Activated T-helper 1 cell treated with anti-CD3 and anti-CD28 coated beads, Interleukin-12 subunit alpha, Interleukin-12 subunit beta, Interleukin-2, Interleukin-4 antibody, amounts not matched to agents 30 ng/mL and 10 ng/mL and 1 ng/mL, durations not matched to agents 14 hours and 24 hours and 36 hours (primary cell): ENCODE results near the gene ADGRA3. TPM values are rescaled to one million over a fixed set of nuclear protein-coding genes. Genes with fewer than 3 reads are reported as not detected.
"Not testable (repeated sequence)": the region's sequence is repeated elsewhere in the genome, so short reads cannot be mapped to it uniquely, and the experiment has no call there.

Experiments
- DNase-seq: peaks from one replicate; pipeline ENCODE4 v3.0.0; 2021; ENCODE audit warnings: low spot score
- H3K27ac Mint-ChIP-seq: one replicate; pipeline ENCODE4 v1.8.0; 2021; ENCODE audit warnings: mild to moderate bottlenecking, mixed read lengths
- H3K27me3 Mint-ChIP-seq: one replicate; pipeline ENCODE4 v1.8.0; 2022; ENCODE audit warnings: mild to moderate bottlenecking, moderate library complexity, mixed read lengths; ENCODE audit not compliant: insufficient read depth
- H3K36me3 Mint-ChIP-seq: one replicate; pipeline ENCODE4 v1.8.0; 2021; ENCODE audit warnings: low read depth, mixed read lengths
- H3K4me1 Mint-ChIP-seq: one replicate; pipeline ENCODE4 v1.8.0; 2021; ENCODE audit warnings: low read depth, mixed read lengths
- H3K4me3 Mint-ChIP-seq: one replicate; pipeline ENCODE4 v1.8.0; 2021; ENCODE audit warnings: mild to moderate bottlenecking, moderate library complexity, mixed read lengths
- H3K9me3 Mint-ChIP-seq: one replicate; pipeline ENCODE4 v1.8.0; 2021; ENCODE audit warnings: mixed read lengths
- intact Hi-C: fragments of 100-400 bp; cut with micrococcal nuclease; formaldehyde crosslinking; loops from one replicate; pipeline ENCODE4 v1.15.1; 2024
- total RNA-seq: library from RNA; stranded (reverse); gene quantifications from 2 replicates; pipeline ENCODE4 v1.2.3, GENCODE V29; 2022

The ADGRA3 gene
- total RNA-seq, 1 donor from 2014 or later: 19.2 TPM

DNA sequence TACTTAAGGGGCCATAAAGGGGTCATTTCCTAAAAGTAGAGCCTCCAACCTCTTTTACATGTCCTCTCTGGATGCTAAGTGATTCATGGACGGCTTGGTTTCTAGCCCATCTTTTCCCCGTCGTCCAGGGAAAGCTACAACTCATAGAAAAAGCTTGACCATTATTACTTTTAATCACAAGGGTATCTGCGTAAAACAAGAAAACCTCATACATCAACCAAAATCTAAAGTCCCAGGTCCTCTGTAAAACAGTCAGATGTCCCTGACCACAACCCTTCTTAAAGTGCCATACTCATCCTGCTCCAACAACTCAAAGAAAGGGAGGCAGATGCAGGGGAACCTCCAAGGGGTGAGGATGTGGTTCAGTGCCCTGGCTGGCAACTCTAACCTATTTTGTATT, 29.6 kb downstream of the ADGRA3 start:
- intact Hi-C loops: no loop called here
- Mint-ChIP-seq H3K4me1 (peaks cover 12% of the 10 kb centered on the region), H3K9me3 (no peaks in the 10 kb centered on the region), H3K27ac (no peak overlapping the region), H3K36me3 (no peaks in the 10 kb centered on the region), H3K27me3 (no peaks in the 10 kb centered on the region), H3K4me3 (no peak overlapping the region)
- no peak for DNase-seq

DNA sequence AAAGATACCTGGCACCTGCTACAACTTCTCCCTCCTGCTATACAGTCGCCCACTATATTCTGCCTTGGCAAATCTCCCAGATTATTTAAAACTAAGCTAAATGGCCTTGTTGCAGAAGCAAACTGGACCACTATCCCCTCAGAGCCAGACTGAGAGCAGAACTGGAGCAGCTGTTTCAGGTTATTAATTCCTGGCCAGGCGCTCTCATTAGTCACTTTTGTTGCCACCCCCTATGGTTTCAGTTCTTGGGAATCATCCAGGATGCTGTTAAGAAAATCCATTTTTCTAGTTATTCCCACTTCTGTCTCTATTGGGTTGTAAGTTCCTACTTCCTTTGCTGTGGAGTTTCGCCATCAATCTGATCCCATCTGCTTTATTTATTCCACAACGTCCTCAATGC, 30.1 kb downstream of the ADGRA3 start:
- Mint-ChIP-seq H3K36me3 (no peaks in the 10 kb centered on the region), H3K4me3 (no peak overlapping the region), H3K9me3 (no peaks in the 10 kb centered on the region), H3K4me1 (peaks cover 12% of the 10 kb centered on the region), H3K27me3 (no peaks in the 10 kb centered on the region), H3K27ac (no peak overlapping the region)
- DNase-seq: no peak
- intact Hi-C loops: no loop called here

- Mint-ChIP-seq H3K4me3 (no peak overlapping the region), H3K9me3 (no peaks in the 10 kb centered on the region), H3K27me3 (no peaks in the 10 kb centered on the region), H3K4me1 (peaks cover 15% of the 10 kb centered on the region), H3K36me3 (peaks cover 2% of the 10 kb centered on the region), H3K27ac (peak overlapping the region; percentile 4)
- intact Hi-C loops: loop anchor here (5.0 kb wide), 1 partner anchor 34 kb away; the partner anchor contains the start of gene ADGRA3
- no peak for DNase-seq
These were observed 32.3 kb downstream of the ADGRA3 start for GRCh38 chr4:22483551-22483981.

DNA sequence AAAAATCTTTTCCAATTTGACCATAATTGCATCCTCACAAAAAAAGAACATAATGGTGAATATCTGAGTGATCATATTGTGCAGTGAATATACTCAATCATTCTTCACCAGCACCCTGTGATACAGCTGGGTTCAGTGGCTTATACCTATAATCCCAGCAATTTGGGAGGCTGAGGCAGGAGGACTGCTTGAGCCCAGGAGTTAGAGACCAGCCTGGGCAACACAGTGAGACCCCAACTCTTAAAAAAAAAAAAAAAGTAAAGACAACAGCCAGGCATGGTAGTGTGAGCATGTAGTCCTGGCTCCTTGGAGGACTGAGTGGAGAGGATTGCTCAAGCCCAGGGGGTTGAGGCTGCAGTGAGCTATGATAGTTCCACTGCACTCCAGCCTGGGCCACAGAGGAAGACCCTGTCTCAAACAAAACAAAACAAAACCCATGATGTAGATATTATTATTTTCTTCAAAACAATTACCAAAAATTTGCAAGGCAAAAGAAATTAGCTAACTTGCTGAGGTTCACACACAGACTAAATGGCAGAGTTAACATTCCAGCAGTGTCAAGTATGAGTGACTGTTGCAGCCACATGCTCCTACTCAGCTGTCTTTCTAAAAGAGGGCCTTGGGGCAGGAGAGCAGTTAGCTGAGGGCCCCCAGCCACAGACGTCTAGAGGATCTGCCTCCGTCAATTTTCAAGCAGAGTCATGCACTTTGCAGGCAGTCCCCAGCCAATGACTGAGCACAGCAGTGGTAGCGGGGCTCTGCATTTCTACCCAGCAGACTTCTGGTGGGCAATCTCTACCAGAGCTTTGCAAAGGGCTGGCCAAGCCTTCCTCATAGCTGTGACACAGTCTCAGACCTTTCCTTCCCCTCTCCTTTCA, 33.4 kb downstream of the ADGRA3 start:
- H3K9me3 Mint-ChIP-seq: no peaks in the 10 kb centered on the region
- H3K36me3 Mint-ChIP-seq: peaks cover 2% of the 10 kb centered on the region
- intact Hi-C loops: loop anchor here (5.0 kb wide), 1 partner anchor 35 kb away; the partner anchor contains the start of gene ADGRA3
- H3K4me3 Mint-ChIP-seq: no peak overlapping the region
- no peak overlapping the region for H3K27ac Mint-ChIP-seq
- DNase-seq: no peak
- H3K27me3 Mint-ChIP-seq: no peaks in the 10 kb centered on the region
- peaks cover 26% of the 10 kb centered on the region for H3K4me1 Mint-ChIP-seq

DNA sequence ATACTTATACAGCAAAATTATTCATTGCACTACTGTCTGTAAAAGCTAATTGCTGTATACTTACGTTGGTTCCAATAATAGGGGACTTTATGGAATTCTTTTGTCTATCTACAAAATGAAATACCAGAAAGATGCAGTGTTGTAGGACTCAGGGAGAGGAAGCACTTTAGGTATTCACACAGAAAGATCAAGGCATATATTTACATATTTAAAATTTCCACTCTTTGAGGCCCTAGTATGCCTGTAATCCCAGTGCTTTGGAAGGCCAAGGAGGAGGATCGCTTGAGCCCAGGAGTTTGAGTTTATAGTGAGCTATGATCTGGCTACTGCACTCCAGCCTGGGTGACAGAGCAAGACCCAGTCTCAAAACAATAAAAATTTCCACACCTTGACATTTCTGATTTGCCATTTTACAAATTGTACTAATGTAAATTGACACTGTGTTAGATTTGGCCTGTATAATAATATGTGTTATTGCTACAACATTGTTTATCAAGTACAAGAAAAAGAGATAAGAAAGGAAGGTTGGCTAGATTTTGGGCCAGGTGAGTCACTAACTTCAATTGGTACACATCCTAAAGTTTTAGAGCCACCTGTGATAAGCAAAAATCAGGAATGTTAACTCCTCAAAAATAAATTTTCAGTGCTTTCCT, 35.1 kb downstream of the ADGRA3 start:
- intact Hi-C loops: loop anchor here (5.0 kb wide), 1 partner anchor 36 kb away; the partner anchor contains the start of gene ADGRA3
- H3K4me1 Mint-ChIP-seq: peaks cover 28% of the 10 kb centered on the region
- H3K36me3 Mint-ChIP-seq: peaks cover 2% of the 10 kb centered on the region
- H3K27me3 Mint-ChIP-seq: no peaks in the 10 kb centered on the region
- no peak overlapping the region for H3K27ac Mint-ChIP-seq
- no peaks in the 10 kb centered on the region for H3K9me3 Mint-ChIP-seq
- DNase-seq: no peak
- H3K4me3 Mint-ChIP-seq: no peak overlapping the region

GRCh38 chr4:22478426-22478825, 37.4 kb downstream of the ADGRA3 start:
- intact Hi-C loops: no loop called here
- no peak overlapping the region for H3K4me3 Mint-ChIP-seq
- H3K9me3 Mint-ChIP-seq: no peaks in the 10 kb centered on the region
- no peak for DNase-seq
- peaks cover 2% of the 10 kb centered on the region for H3K36me3 Mint-ChIP-seq
- peaks cover 19% of the 10 kb centered on the region for H3K4me1 Mint-ChIP-seq
- H3K27ac Mint-ChIP-seq: peak overlapping the region; percentile 32
- H3K27me3 Mint-ChIP-seq: no peaks in the 10 kb centered on the region

DNA sequence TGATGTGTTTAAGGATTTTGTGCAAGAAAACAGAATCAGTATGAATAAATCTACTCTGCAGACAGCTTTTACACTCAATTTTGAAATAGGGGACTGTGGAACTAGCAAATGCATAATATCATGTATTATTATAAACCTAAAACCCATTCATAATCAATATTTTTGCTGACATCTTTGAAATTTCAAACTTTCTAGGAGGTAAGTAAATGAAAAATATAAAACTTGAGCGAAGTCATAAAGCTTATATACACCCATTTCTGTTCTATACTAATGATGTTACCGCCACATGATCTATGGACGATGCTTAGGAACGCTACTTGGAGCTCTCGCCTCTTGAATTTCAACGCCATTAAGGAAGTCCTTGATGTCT, 38.1 kb downstream of the ADGRA3 start:
- intact Hi-C loops: no loop called here
- H3K9me3 Mint-ChIP-seq: no peaks in the 10 kb centered on the region
- H3K27me3 Mint-ChIP-seq: no peaks in the 10 kb centered on the region
- H3K4me3 Mint-ChIP-seq: no peak overlapping the region
- H3K27ac Mint-ChIP-seq: no peak overlapping the region
- H3K4me1 Mint-ChIP-seq: peaks cover 16% of the 10 kb centered on the region
- peaks cover 2% of the 10 kb centered on the region for H3K36me3 Mint-ChIP-seq
- no peak for DNase-seq

- no peak for DNase-seq
- Mint-ChIP-seq H3K9me3 (no peaks in the 10 kb centered on the region), H3K4me3 (no peak overlapping the region)
These were observed 38.6 kb downstream of the ADGRA3 start for GRCh38 chr4:22477136-22477812.

DNA sequence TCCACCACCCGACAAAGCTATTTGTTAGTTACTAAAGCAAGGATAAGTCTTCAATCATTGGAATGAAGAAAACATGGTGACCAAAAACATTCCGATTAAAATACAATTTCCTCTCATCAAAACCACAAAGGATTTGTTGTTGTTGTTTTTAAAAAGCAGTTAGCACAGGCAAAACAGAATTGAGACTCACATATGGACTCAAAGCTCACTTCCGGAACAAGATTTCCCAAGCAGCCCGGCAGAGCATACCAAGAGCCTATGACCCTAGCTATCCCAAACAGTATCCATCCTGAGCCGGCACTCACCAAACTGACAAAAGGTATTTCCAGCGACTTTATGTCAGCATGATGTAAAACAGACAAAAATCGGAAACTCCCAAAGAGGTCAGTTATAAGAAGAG, 39.9 kb downstream of the ADGRA3 start:
- Mint-ChIP-seq H3K27me3 (no peaks in the 10 kb centered on the region), H3K9me3 (no peaks in the 10 kb centered on the region), H3K4me1 (peaks cover 16% of the 10 kb centered on the region), H3K4me3 (no peak overlapping the region), H3K36me3 (peaks cover 2% of the 10 kb centered on the region), H3K27ac (no peak overlapping the region)
- DNase-seq: no peak
- intact Hi-C loops: no loop called here

More at GRCh38 chr4:22477136-22477812, 38.6 kb downstream of the ADGRA3 start:
- Mint-ChIP-seq H3K27me3 (no peaks in the 10 kb centered on the region), H3K36me3 (peaks cover 2% of the 10 kb centered on the region), H3K4me1 (peaks cover 16% of the 10 kb centered on the region), H3K27ac (no peak overlapping the region)
- intact Hi-C loops: no loop called here

GRCh38 chr4:22475311-22475646, 40.6 kb downstream of the ADGRA3 start:
- H3K4me1 Mint-ChIP-seq: peaks cover 16% of the 10 kb centered on the region
- not testable (repeated sequence) for H3K9me3 Mint-ChIP-seq, H3K27me3 Mint-ChIP-seq

GRCh38 chr4:22474636-22475310, 41.1 kb downstream of the ADGRA3 start:
- Mint-ChIP-seq H3K9me3 (no peaks in the 10 kb centered on the region), H3K36me3 (peaks cover 6% of the 10 kb centered on the region), H3K27me3 (no peaks in the 10 kb centered on the region), H3K4me1 (peaks cover 16% of the 10 kb centered on the region), H3K4me3 (no peak overlapping the region), H3K27ac (no peak overlapping the region)
- DNase-seq: no peak
- intact Hi-C loops: no loop called here

More at GRCh38 chr4:22475311-22475646, 40.6 kb downstream of the ADGRA3 start:
- H3K27ac Mint-ChIP-seq, H3K4me3 Mint-ChIP-seq, H3K36me3 Mint-ChIP-seq, DNase-seq, intact Hi-C loops: not testable (repeated sequence)

GRCh38 chr4:22473268-22473667, 42.6 kb downstream of the ADGRA3 start:
- no peak overlapping the region for H3K27ac Mint-ChIP-seq
- no peak for DNase-seq
- intact Hi-C loops: no loop called here
- no peaks in the 10 kb centered on the region for H3K27me3 Mint-ChIP-seq
- H3K4me1 Mint-ChIP-seq: peaks cover 10% of the 10 kb centered on the region
- no peaks in the 10 kb centered on the region for H3K9me3 Mint-ChIP-seq
- peaks cover 4% of the 10 kb centered on the region for H3K36me3 Mint-ChIP-seq
- no peak overlapping the region for H3K4me3 Mint-ChIP-seq
